K562 (cell line): Measurements from ENCODE around the gene SPATA2. TPM values are rescaled to one million over a fixed set of nuclear protein-coding genes. Genes with fewer than 3 reads are reported as not detected.
A peak's percentile ranks its signal among the peaks of the same experiment; 100 is the strongest.

Source experiments
- ATAC-seq: fragments of 200-7000 bp; cut with Tn5 transposase; 3 replicates; pipeline ENCODE4 v1.9.1; 2020; ENCODE audit warnings: moderate library complexity
- BruUV-seq: library from RNA; stranded (reverse); fragments of 400-500 nt; replicated peaks from 2 replicates; lab custom pipeline; 2021; lab: Mats Ljungman, UMichigan
- CTCF ChIA-PET: fragments of 300-600 bp; formaldehyde crosslinking; extraction: SDS; loops from one replicate; lab custom pipeline; 2021; ENCODE audit warnings: low intra/inter-chr PET ratio; lab: Yijun Ruan, JAX
- POLR2A ChIA-PET: fragments of 300-600, 350-650 bp; sonication (Branson Sonifier 250); formaldehyde crosslinking; extraction: SDS; loops from one replicate; lab custom pipeline; 2021; ENCODE audit warnings: antibody characterized with exemption, inconsistent platforms; lab: Yijun Ruan, JAX
- DNase-seq, 4 experiments: peaks; one replicate each; pipeline versions ENCODE4 v3.0.0 to v3.0.0-alpha.2; 2011 to 2018; ENCODE audit warnings: low spot score in 3 of 4, mixed read lengths in 3 of 4; ENCODE audit errors: extremely low read depth in 1 of 4
- FAIRE-seq: peaks from 2 replicates; lab custom pipeline; 2011; peaks lifted over from hg19 to GRCh38; lab: Jason Lieb, UNC
- H2AFZ ChIP-seq: 2 replicates; pipeline ENCODE4 v1.6.0; 2011; ENCODE audit warnings: low read depth, low read length, control low read depth, inconsistent platforms
- H3K27ac ChIP-seq: fragments of 200-600 bp; 3 replicates; pipeline ENCODE4 v1.8.0; 2011; ENCODE audit warnings: low read depth, mild to moderate bottlenecking, control low read depth, inconsistent platforms, low read length, moderate library complexity, mixed read lengths; ENCODE audit errors: extremely low read depth
- H3K27me3 ChIP-seq, 2 experiments: fragments of 300-600 bp in 1 of 2; 2 replicates in 1 of 2; 3 replicates in 1 of 2; pipeline versions ENCODE4 v1.6.0 to v1.8.0; 2011; ENCODE audit warnings: inconsistent platforms in 2 of 2, low read length in 2 of 2, mild to moderate bottlenecking in 1 of 2, mixed read lengths in 1 of 2, moderate library complexity in 1 of 2; ENCODE audit not compliant: control insufficient read depth in 2 of 2, insufficient read depth in 2 of 2
- H3K36me3 ChIP-seq: fragments of 300-600 bp; 3 replicates; pipeline ENCODE4 v1.8.0; 2011; ENCODE audit warnings: mild to moderate bottlenecking, low read length, inconsistent platforms; ENCODE audit not compliant: control insufficient read depth, insufficient read depth
- H3K4me1 ChIP-seq, 2 experiments: fragments of 200-600 bp in 1 of 2; replicated peaks in 1 of 2; 2 replicates in 1 of 2; 3 replicates in 1 of 2; pipeline versions ENCODE4 v1.5.1 to v1.8.0; 2011; ENCODE audit warnings: inconsistent platforms in 2 of 2, low read length in 2 of 2, mild to moderate bottlenecking in 1 of 2, mixed read lengths in 1 of 2, moderate library complexity in 1 of 2; ENCODE audit not compliant: control insufficient read depth in 2 of 2, insufficient read depth in 2 of 2
- H3K4me2 ChIP-seq: 2 replicates; pipeline ENCODE4 v1.6.1; 2011; ENCODE audit warnings: low read length, control low read depth, inconsistent platforms, mixed read lengths; ENCODE audit not compliant: insufficient read depth
- H3K4me3 ChIP-seq: fragments of 200-600 bp; sonication (generic), shearing (Covaris generic); 2 replicates; pipeline ENCODE4 v1.5.1; 2016; ENCODE audit warnings: control low read depth, inconsistent platforms
- H3K79me2 ChIP-seq: fragments of 200-600 bp; 3 replicates; pipeline ENCODE4 v1.8.0; 2011; ENCODE audit warnings: low read length, inconsistent platforms; ENCODE audit not compliant: control insufficient read depth, insufficient read depth
- H3K9ac ChIP-seq, 2 experiments: 2 replicates each; pipeline versions ENCODE4 v1.6.0 to v1.6.1; 2011; ENCODE audit warnings: low read depth in 2 of 2, low read length in 2 of 2, control low read depth in 1 of 2, inconsistent platforms in 1 of 2, mild to moderate bottlenecking in 1 of 2, mixed read lengths in 1 of 2; ENCODE audit not compliant: insufficient read depth in 1 of 2
- H3K9me1 ChIP-seq: one replicate; pipeline ENCODE4 v1.6.0; 2011; ENCODE audit warnings: inconsistent platforms, mild to moderate bottlenecking, low read length, moderate library complexity; ENCODE audit not compliant: control insufficient read depth, insufficient read depth
- H3K9me3 ChIP-seq: replicated peaks from 2 replicates; pipeline ENCODE4 v1.5.1; 2011; ENCODE audit warnings: low read depth, low read length, inconsistent platforms; ENCODE audit not compliant: control insufficient read depth, insufficient read depth
- H4K20me1 ChIP-seq: replicated peaks from 2 replicates; pipeline ENCODE4 v1.6.1; 2011; ENCODE audit warnings: low read length, inconsistent platforms, mixed read lengths; ENCODE audit not compliant: control insufficient read depth, insufficient read depth
- MBD1 ChIP-seq: fragments of 250-450 bp; sonication (Bioruptor Pico); IDR thresholded peaks from 2 replicates; pipeline ENCODE4 v1.8.0; 2022; ENCODE audit warnings: inconsistent platforms
- ZFX ChIP-seq: sonication (generic); formaldehyde crosslinking; IDR thresholded peaks from 2 replicates; pipeline ENCODE4 v1.8.0; 2022; ENCODE audit warnings: mild to moderate bottlenecking, missing genetic modification reagents, moderate library complexity
- WGBS: fragments of 100-300 bp; shearing (Covaris generic); methylation state at CpG from one replicate; pipeline ENCODE4 v1.1.6; 2016; ENCODE audit warnings: low coverage, mixed read lengths; ENCODE audit not compliant: insufficient coverage; ENCODE audit errors: missing lambda C conversion rate; 5-methylcytosine and 5-hydroxymethylcytosine counted together
- in situ Hi-C: fragments of 300-500 bp; cut with MboI; formaldehyde crosslinking; loops from 4 replicates; pipeline ENCODE4 v1.15.0; 2018; ENCODE audit warnings: inconsistent platforms, mixed read lengths
- intact Hi-C: fragments of 100-400 bp; cut with micrococcal nuclease; formaldehyde crosslinking; loops from 2 replicates; pipeline ENCODE4 v1.14.2; 2022
- polyA plus RNA-seq, 8 experiments: library from polyadenylated mRNA; depleted of rRNA in 4 of 8; stranded (reverse) in 5 of 8; unstranded in 3 of 8; fragments of >200 nt; fragmentation: Nextera tagmentation in 2 of 8; fragmentation: Illumina TruSeq in 1 of 8; extraction: Ambion mirVana in 2 of 8; extraction: Trizol in 1 of 8; gene quantifications; 2 replicates each; pipeline versions ENCODE4 v1.2.1 to v1.2.3, GENCODE V29; 2011 to 2014; ENCODE audit warnings: inconsistent platforms in 1 of 8, missing spikeins in 1 of 8
- total RNA-seq, 7 experiments: library from RNA; depleted of rRNA in 6 of 7; stranded (reverse); fragments of >200 nt in 6 of 7; fragmentation: Illumina TruSeq in 2 of 7; extraction: Trizol in 2 of 7; gene quantifications; 2 replicates each; pipeline versions ENCODE4 v1.2.1 to v1.2.3, GENCODE V29; 2011 to 2021; ENCODE audit warnings: low replicate concordance in 1 of 7

SPATA2 gene
- total and polyA plus RNA-seq, 9 of the 15 experiments (the other 6 are each of a cell fraction or from before 2014, with no cell fraction given) = 0.46 to 8.2 (median 2.7) TPM

GRCh38 chr20:49874696-49875095 lies 40.6 kb downstream of the SPATA2 start:
- CTCF ChIA-PET = no interaction called here
- no TSS peak for BruUV-seq

More at GRCh38 chr20:49874696-49875095, 40.6 kb downstream of the SPATA2 start:
- Histone ChIP-seq H3K36me3 (peaks cover 22% of the 10 kb centered on the region), H3K9ac (peak overlapping the region in 1 of 2 experiments; percentile 33; a peak in 1 of 4 replicates), H3K4me3 (no peak overlapping the region), H3K9me1 (no peaks in the 10 kb centered on the region), H4K20me1 (no peaks in the 10 kb centered on the region), H2AFZ (no peak overlapping the region), H3K27me3 (no peaks in the 10 kb centered on the region), H3K27ac (no peak overlapping the region), H3K4me1 (no peaks in the 10 kb centered on the region), H3K9me3 (no peaks in the 10 kb centered on the region), H3K79me2 (no peaks in the 10 kb centered on the region), H3K4me2 (no peak overlapping the region)
- FAIRE-seq (no peak), DNase-seq (no peak), ATAC-seq (no peak)
- WGBS = 91% methylated on average over 6 of the region's 6 CpGs
- intact Hi-C loops = no loop called here
- in situ Hi-C loops = loop anchor here (25.0 kb wide), 1 partner anchor 537 kb away; no protein-coding TSS in a partner anchor
- TF ChIP-seq ZFX (CRISPR knock-in tag) (no peak), MBD1 (CRISPR knock-in tag) (no peak)
- POLR2A ChIA-PET = interaction anchor here (0.7 to 1.1 kb wide), 3 partner anchors 22 to 264 kb away, joined by 3 to 4 read pairs (median 3); no protein-coding TSS in a partner anchor
